NCI-H2227 (cell line): ENCODE results near the gene ARHGEF37.
"Not testable (repeated sequence)": the region's sequence is repeated elsewhere in the genome, so short reads cannot be mapped to it uniquely, and the experiment has no call there.

ENCODE experiments used
- DNase-seq: peaks from one replicate; lab custom pipeline; 2025; ENCODE audit not compliant: unreplicated experiment; lab: John Stamatoyannopoulos, UW

Gene ARHGEF37

DNA sequence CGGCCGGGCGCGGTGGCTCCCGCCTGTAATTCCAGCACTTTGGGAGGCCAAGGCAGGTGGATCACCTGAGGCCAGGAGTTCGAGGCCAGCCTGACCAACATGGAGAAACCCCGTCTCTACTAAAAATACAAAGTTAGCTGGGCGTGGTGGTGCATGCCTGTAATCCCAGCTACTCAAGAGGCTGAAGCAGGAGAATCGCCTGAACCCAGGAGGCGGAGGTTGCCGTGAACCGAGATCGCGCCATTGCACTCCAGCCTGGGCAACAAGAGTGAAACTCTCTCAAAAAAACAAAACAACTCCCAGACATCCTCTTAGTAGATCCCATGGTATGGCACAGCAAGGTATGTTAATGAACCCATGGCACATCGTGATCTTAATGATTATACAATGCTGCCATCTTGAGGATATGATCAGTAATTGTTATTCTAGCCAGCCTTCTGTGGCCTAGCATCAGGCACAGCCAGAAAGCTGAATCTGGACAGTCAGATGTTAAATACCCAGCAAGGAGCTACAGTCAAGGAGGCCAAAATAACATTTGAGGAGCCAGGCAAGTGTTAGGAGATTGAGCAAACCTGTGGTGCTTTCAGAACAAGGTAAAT lies 16.7 kb upstream of the ARHGEF37 start:
- DNase-seq, result peak; percentile 77

DNA sequence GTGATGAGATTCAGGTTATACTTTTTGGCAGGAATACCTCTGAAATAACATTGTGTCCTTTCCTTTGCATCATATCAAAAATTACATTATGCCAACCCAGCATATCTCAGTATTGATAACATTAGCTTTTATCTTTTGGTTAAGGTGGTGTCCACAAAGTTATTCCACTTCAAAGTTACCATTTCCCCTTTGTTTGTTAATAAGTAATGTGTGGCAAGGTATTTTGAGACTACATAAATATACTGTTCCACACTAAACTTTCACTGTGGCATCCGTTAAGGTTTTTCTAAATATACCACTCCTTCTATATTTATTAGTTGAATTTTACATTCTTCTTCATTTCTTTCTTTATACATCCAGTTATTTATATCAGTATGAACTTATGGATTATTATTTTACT lies 14.1 kb upstream of the ARHGEF37 start:
- no peak for DNase-seq

- no peak for DNase-seq
These were observed 9.1 kb upstream of the ARHGEF37 start for GRCh38 chr5:149572170-149572569.

GRCh38 chr5:149572576-149573231 lies 8.6 kb upstream of the ARHGEF37 start:
- DNase-seq, result no peak

- no peak for DNase-seq
These were observed 6.2 kb upstream of the ARHGEF37 start for GRCh38 chr5:149575131-149575530.

DNA sequence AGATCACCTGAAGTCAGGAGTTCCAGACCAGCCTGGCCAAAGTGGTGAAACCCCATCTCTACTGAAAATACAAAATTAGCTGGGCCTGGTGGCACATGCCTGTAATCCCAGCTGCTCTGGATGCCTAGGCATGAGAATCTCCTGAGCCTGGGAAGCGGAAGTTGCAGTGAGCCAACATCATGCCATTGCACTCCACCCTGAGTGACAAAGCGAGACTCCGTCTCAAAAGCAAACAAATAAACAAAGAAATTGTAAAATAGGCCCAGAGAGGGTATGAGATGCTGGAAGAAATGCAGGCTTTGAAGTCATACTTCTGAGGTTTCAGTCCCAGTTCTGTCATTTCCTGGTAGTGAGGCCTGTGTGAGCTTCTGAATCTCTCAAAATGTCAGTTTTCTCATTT lies 5.3 kb upstream of the ARHGEF37 start:
- no peak for DNase-seq

DNA sequence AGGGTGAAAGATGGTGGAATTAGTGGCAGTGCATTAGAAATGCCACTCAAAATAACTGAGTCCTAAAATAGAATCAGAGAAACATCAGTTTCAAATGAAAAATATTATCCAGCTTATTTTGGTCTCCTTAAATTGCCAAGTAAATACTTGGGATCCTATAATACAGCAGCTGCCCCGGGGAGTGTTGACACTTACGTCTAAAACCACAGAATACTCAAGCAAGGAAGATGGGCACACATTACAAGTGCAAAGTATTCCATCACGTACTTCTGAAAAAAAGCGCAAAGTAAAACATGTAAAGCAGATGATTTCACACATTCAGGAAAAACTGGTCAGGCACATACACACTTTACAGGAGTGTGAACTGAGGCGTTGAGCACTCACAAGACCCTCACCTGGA lies 2.4 kb upstream of the ARHGEF37 start:
- DNase-seq, result no peak

DNA sequence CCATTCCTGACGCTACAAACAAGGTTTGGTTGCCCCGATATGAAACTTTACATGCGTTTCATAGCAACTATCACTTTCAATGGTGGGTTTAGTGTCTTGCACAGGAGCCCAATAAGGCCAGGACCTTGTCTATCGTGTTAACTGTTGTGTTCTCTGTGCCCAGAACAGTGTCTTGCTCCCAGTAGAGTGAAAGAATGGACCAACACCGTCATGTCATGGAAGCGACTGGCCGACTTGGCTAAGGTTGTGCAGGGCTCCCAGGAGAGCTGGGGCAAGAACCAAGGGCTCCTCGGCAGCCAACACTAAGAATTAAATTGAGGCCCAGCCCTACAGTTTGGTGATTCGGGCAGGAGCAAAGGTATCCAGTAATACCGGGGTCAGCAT lies 498 bp upstream of the ARHGEF37 start:
- DNase-seq, result no peak

DNA sequence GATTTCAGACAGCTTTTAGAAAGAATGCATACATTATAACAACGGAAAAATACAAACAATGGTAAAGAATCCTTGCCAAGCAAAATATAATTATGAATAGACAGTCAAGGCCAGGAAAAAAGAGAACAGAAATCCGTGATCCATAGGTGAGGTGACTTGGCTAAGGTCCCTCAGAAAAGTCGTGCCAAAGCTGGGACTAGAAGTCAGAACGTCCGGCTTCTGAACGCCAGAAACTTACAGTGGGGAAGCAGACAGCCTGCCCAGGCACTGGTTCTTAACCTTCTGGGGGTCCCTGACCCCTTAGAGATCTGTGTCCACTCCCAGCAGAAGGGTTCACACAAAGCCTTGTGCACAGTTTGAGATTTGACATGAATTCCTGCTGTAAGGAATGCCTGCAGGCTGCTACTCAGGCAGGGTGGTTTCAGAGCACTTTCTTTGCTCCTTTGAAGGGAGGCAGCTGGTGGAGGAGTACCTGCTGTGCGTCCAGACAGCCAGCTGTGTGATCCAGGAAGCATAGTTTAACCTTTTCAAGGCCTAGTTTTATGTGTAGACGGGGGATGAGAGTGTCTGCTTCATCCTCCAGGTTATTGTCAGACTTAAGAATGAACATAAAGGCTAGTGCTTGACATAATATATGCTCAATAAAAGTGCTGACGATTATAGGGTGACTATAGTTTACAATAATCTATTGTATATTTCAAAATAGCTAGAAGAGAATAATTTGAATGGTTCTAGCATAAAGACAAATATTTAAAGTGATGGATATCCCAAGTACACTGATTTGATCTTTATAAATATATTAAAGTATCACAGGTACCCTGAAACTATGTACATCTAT lies 852 bp downstream of the ARHGEF37 start:
- DNase-seq, result peak; percentile 9

DNA sequence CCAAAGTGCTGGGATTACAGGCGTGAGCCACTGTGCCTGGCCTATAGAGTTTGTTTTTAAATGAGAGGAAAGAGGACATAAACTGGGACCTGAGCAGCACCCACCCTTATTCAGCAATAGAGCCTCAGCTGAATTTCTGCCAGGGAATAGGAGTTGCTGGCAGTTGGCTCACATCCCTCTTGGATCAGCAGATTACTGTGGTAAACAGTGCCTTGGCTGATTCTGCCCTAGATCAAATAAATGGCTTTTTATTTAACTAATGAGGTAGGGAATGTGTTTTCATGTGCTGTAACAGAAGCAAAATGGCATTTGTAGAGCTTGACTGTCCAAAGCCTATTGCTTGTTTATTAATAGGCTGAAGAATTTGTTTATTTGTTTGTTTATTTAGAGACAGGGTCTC lies 2.1 kb downstream of the ARHGEF37 start:
- DNase-seq, result no peak

DNA sequence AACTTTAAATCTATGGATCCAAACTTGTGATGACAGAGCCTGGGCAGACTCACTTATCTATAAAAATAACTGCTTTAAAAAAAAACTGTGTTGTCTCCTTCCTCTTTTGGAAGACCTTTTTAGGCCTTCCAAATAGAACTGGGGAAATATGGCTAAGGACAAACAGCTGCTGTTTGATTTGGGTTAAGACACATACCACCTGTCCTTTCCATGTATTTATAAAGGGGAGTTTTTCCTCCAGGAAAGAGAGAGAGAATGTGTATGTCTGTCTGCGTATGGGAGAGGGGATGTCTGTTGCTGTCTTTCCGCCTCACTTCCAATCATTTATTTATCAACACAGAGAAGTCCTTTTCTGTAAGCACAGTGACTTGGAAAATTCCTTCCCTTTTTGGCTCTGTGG lies 2.8 kb downstream of the ARHGEF37 start:
- no peak for DNase-seq

- no peak for DNase-seq
These were observed 4.6 kb downstream of the ARHGEF37 start for GRCh38 chr5:149585910-149586309.

GRCh38 chr5:149586708-149587318 lies 5.5 kb downstream of the ARHGEF37 start:
- no peak for DNase-seq

- no peak for DNase-seq
These were observed 7.6 kb downstream of the ARHGEF37 start for GRCh38 chr5:149588936-149589335.

DNA sequence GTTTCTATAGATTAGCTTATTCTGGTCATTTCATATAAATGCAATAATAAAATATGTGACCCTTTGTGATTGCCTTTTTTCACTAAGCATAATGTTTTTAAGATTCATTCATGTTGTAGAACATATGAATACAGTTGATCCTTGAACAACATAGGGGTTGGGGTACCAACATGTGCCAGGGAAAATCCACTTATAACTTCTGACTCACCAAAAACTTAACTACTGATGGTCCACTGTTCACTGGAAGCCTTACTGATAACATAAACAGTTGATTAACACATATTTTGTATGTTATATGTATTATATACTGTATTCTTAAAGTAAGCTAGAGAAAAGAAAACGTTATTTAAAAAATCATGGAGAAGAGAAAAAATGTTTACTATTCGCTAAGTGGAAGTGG lies 12.1 kb downstream of the ARHGEF37 start:
- DNase-seq, result no peak

DNA sequence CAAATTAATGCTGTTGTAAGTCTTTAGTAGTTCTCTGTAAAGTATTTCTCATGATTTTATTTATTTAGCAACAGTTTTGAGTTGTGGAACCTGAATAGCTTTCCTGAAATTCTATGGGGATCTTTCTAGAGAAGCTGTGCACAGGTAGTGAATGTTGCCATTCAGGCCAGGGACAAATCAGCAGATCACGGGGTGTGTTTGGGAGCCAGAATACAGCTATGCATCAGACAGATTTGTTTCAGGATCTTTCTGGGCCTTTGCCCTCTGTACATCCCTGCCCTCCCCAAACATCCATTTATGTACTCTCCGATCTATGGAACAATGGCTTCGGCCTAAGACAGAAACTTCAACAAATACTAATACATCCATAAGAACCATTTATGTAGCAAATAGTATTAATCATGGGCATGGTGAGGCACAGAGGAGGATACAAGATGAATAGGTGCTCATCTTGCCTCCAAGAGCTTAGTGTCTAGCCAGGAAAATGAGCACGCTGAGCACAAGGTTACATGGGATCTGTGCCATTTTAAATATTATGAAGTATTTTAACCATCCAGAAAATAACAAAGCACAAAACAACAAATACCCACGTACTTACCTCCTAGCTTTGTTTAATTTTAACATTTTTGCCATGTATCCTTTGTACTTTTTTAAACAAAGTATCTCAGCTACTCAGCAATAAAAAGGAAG lies 13.1 kb downstream of the ARHGEF37 start:
- no peak for DNase-seq

GRCh38 chr5:149595105-149595504 lies 13.8 kb downstream of the ARHGEF37 start:
- not testable (repeated sequence) for DNase-seq

GRCh38 chr5:149596712-149597111 lies 15.4 kb downstream of the ARHGEF37 start:
- DNase-seq, result no peak

GRCh38 chr5:149597618-149598017 lies 16.3 kb downstream of the ARHGEF37 start:
- no peak for DNase-seq

DNA sequence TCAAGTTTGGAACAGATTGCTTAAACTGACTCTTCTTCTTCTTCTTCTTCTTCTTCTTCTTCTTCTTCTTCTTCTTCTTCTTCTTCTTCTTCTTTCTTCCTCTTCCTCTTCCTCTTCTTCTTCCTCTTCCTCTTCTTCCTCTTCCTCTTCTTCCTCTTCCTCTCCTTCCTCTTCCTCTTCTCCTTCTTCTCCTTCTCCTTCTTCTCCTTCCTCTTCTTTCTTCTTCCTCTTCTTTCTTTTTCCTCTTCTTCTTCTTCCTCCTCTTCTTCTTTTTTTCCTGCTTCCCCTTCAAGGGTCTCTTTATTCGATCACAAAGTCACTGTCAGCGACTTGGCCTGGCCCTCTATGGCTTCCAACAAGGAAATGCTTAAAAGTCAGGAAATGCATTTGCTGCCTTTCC lies 16.9 kb downstream of the ARHGEF37 start:
- DNase-seq, result not testable (repeated sequence)

- DNase-seq, result no peak
These were observed 17.7 kb downstream of the ARHGEF37 start for GRCh38 chr5:149598966-149599365.
